Hepatocyte (in vitro differentiated cells): Measurements from ENCODE around the gene FLVCR1.

Experiments
- EZH2 ChIP-seq: fragments of 200-600 bp; sonication (generic); IDR thresholded peaks from 2 replicates; pipeline ENCODE4 v1.6.1; 2016; ENCODE audit warnings: antibody characterized with exemption, mild to moderate bottlenecking, borderline replicate concordance
- EZH2phosphoT487 ChIP-seq: fragments of 200-600 bp; sonication (generic); IDR thresholded peaks from one replicate; pipeline ENCODE4 v1.6.1; 2018; ENCODE audit warnings: antibody characterized with exemption, mild to moderate bottlenecking, low read depth, moderate library complexity; ENCODE audit not compliant: unreplicated experiment, severe bottlenecking
- TF ChIP-seq, protein P1 (sequence below): fragments of 200-600 bp; sonication (generic); IDR thresholded peaks from 2 replicates; pipeline ENCODE4 v1.5.1; 2016; ENCODE audit warnings: antibody characterized with exemption, mild to moderate bottlenecking; ENCODE audit not compliant: poor library complexity

DNA sequence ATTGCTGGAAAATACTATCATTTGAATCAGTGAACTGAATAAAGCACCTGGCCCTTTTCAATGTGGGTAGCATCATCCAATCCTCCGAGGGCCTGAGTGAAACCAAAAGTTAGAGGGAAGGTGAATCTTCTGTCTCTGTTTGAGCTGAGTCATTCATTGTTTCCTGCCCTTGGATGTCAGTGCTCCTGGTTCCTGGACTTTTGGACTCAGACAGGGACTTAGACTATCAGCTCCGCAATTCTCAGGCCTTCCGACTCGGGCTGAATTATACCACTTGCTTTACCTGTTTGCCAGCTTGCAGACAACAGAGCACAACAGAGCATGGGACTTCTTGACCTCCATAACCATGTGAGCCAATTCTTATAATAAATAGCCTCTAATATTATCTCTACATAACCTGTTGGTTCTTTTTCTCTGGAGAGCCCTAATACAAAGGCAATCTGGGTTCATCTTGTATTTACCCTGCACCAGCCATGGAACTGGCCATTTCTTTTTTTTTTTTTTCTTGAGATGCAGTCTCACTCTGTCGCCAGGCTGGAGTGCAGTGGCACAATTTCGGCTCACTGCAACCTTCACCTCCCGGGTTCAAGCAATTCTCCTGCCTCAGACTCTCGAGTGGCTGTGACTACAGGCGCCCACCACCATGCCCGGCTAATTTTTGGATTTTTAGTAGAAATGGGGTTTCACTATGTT lies 73.1 kb downstream of the FLVCR1 start:
- TF ChIP-seq, protein P1, sequence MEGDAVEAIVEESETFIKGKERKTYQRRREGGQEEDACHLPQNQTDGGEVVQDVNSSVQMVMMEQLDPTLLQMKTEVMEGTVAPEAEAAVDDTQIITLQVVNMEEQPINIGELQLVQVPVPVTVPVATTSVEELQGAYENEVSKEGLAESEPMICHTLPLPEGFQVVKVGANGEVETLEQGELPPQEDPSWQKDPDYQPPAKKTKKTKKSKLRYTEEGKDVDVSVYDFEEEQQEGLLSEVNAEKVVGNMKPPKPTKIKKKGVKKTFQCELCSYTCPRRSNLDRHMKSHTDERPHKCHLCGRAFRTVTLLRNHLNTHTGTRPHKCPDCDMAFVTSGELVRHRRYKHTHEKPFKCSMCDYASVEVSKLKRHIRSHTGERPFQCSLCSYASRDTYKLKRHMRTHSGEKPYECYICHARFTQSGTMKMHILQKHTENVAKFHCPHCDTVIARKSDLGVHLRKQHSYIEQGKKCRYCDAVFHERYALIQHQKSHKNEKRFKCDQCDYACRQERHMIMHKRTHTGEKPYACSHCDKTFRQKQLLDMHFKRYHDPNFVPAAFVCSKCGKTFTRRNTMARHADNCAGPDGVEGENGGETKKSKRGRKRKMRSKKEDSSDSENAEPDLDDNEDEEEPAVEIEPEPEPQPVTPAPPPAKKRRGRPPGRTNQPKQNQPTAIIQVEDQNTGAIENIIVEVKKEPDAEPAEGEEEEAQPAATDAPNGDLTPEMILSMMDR = no peak
- TF ChIP-seq EZH2phosphoT487 (no peak), EZH2 (no peak)
